Pancreas (tissue), 10 donors: ENCODE data around the gene SYT8. TPM values are rescaled to one million over a fixed set of nuclear protein-coding genes. Genes with fewer than 3 reads are reported as not detected.

Experiments used
- ATAC-seq, 4 donors: fragments of 200-7000 bp; cut with Tn5 transposase; one replicate each; pipeline versions ENCODE4 v1.8.0 to v1.9.1; 2020; ENCODE audit warnings: mild to moderate bottlenecking in 4 of 4, moderate library complexity in 4 of 4
- DNase-seq, 6 donors: peaks; one replicate each; pipeline ENCODE4 v3.0.0-alpha.2; 2020
- FAIRE-seq: peaks from 2 replicates; lab custom pipeline; 2012; peaks lifted over from hg19 to GRCh38; lab: Jason Lieb, UNC
- H3K27ac ChIP-seq, 4 donors: fragments of 200-600 bp; sonication (generic); 1 replicate in 3 of 4; 2 replicates in 1 of 4; pipeline versions ENCODE4 v1.5.0 to v1.8.0; 2020
- H3K27me3 ChIP-seq, 4 donors: fragments of 200-600 bp; one replicate each; pipeline ENCODE4 v1.8.0; 2021
- H3K36me3 ChIP-seq, 3 donors: fragments of 200-600 bp; sonication (generic) in 1 of 3; one replicate each; pipeline versions ENCODE4 v1.5.0 to v1.8.0; 2020 to 2021
- H3K4me1 ChIP-seq, 3 donors: fragments of 200-600 bp; one replicate each; pipeline ENCODE4 v1.8.0; 2021
- H3K4me3 ChIP-seq, 4 donors: fragments of 200-600 bp; sonication (generic) in 2 of 4; one replicate each; pipeline versions ENCODE4 v1.5.0 to v1.8.0; 2020 to 2021
- H3K9me3 ChIP-seq, 4 donors: fragments of 200-600 bp; one replicate each; pipeline ENCODE4 v1.8.0; 2021
- CTCF ChIP-seq, 4 donors: fragments of 200-600 bp; sonication (generic) in 3 of 4; IDR thresholded peaks; one replicate each; pipeline versions ENCODE4 v1.5.0 to v1.8.0; 2021; ENCODE audit warnings: antibody characterized with exemption in 4 of 4
- WGBS, 2 donors: extraction: QIAGEN DNeasy Blood & Tissue Kit; methylation state at CpG; one replicate each; pipeline ENCODE4 v1.1.7; 2013; 5-methylcytosine and 5-hydroxymethylcytosine counted together
- intact Hi-C, 3 donors: fragments of 100-400 bp; cut with DNase I; formaldehyde crosslinking; loops; one replicate each; pipeline versions ENCODE4 v1.11.1 to v1.14.2; 2022
- polyA plus RNA-seq, 2 donors: library from polyadenylated mRNA; stranded (reverse); fragments of 200-250 nt; gene quantifications; one replicate each; pipeline ENCODE4 v1.2.3, GENCODE V29; 2013
- total RNA-seq, 6 donors: library from RNA; stranded (reverse); fragmentation: NEBNext Ultra II Directional in 4 of 6; extraction: Animal tissue kit (Norgen Biotek cat#: 25700) in 4 of 6; gene quantifications; one replicate each; pipeline versions ENCODE4 v1.2.1 to v1.2.4, GENCODE V29; 2021 to 2023
- donor health status: healthy with polysubstance abuse.
- donor health status: DM: no; HTN: no; CAD: no; lungs with moderate emphysema.
- donor health status: DM: no; HTN: no; CAD: no.
- donor health status: control.
- donor health status: control.
- donor health status: Bipolar disorder and iron deficiency.
- donor health status: DM: yes; HTN: yes; CAD: no.
- donor health status: DM: no; HTN: no; CAD: no.
- donor health status: DM: no; HTN: no; CAD: no.
- donor health status: DM: yes; HTN: yes; CAD: no.

SYT8 gene
- total and polyA plus RNA-seq, 8 donors: 3.6 to 64.8 (median 16.9) TPM

GRCh38 chr11:1864831-1865665 lies 30.3 kb downstream of the SYT8 start:
- intact Hi-C loops: no loop called here
- Histone ChIP-seq H3K36me3 (no peaks in the 10 kb centered on the region), H3K4me1 (peaks cover 8 to 22% (median 12%) of the 10 kb centered on the region in 3 donors), H3K4me3 (peak overlapping the region in 1 of 4 donors; percentile 7), H3K27me3 (no peaks in the 10 kb centered on the region), H3K27ac (no peak overlapping the region), H3K9me3 (no peaks in the 10 kb centered on the region)
- DNase-seq (peak in 3 of 6 donors; percentile 65 to 83 (median 66)), FAIRE-seq (no peak), ATAC-seq (peak in 1 of 4 donors; percentile 1)
- TF ChIP-seq CTCF (IDR thresholded peaks at IDR 0.05): no peak
- WGBS, 2 donors: 87 to 88% methylated on average over 28 to 30 of the region's 30 CpGs

- 89 to 96% methylated on average over 8 of the region's 8 CpGs for WGBS, 2 donors
- no peaks in the 10 kb centered on the region for H3K9me3 ChIP-seq
- no peak overlapping the region for H3K4me3 ChIP-seq
- H3K27ac ChIP-seq: no peak overlapping the region
- H3K4me1 ChIP-seq: peaks cover 14 to 33% (median 17%) of the 10 kb centered on the region in 3 donors
- ATAC-seq (no peak), DNase-seq (peak in 3 of 6 donors; percentile 29 to 69 (median 56)), FAIRE-seq (no peak)
- no peaks in the 10 kb centered on the region for H3K27me3 ChIP-seq
- intact Hi-C loops: no loop called here
- H3K36me3 ChIP-seq: no peaks in the 10 kb centered on the region
- no peak for TF ChIP-seq CTCF (IDR thresholded peaks at IDR 0.05)
These were observed 31.4 kb downstream of the SYT8 start for GRCh38 chr11:1866226-1866625.

GRCh38 chr11:1866776-1867175 lies 32.0 kb downstream of the SYT8 start:
- DNase-seq (peak in 2 of 6 donors; percentile 29 to 67), FAIRE-seq (no peak)
- WGBS, 2 donors: 86 to 87% methylated on average over 12 to 15 of the region's 15 CpGs

GRCh38 chr11:1867381-1867780 lies 32.6 kb downstream of the SYT8 start:
- Histone ChIP-seq H3K27me3 (no peaks in the 10 kb centered on the region), H3K4me3 (no peak overlapping the region), H3K27ac (no peak overlapping the region), H3K9me3 (no peaks in the 10 kb centered on the region), H3K4me1 (peaks cover 14 to 33% (median 17%) of the 10 kb centered on the region in 3 donors), H3K36me3 (no peaks in the 10 kb centered on the region)
- intact Hi-C loops: no loop called here
- 60 to 77% methylated on average over 8 of the region's 8 CpGs for WGBS, 2 donors
- no peak for FAIRE-seq
- no peak for TF ChIP-seq CTCF (IDR thresholded peaks at IDR 0.05)
- ATAC-seq: no peak
- DNase-seq: peak in 2 of 6 donors; percentile 22 to 50

More at GRCh38 chr11:1866776-1867175, 32.0 kb downstream of the SYT8 start:
- Histone ChIP-seq H3K36me3 (no peaks in the 10 kb centered on the region), H3K4me3 (no peak overlapping the region), H3K4me1 (peaks cover 14 to 33% (median 17%) of the 10 kb centered on the region in 3 donors), H3K27ac (no peak overlapping the region), H3K27me3 (no peaks in the 10 kb centered on the region), H3K9me3 (no peaks in the 10 kb centered on the region)
- TF ChIP-seq CTCF (IDR thresholded peaks at IDR 0.05): no peak
- intact Hi-C loops: no loop called here
- no peak for ATAC-seq
